ENCODE data around the gene HECW1. TPM values are rescaled to one million over a fixed set of nuclear protein-coding genes. Genes with fewer than 3 reads are reported as not detected.

HECW1 gene
- total and polyA plus RNA-seq, 11 donors = 0.23 TPM; not detected in 10

DNA sequence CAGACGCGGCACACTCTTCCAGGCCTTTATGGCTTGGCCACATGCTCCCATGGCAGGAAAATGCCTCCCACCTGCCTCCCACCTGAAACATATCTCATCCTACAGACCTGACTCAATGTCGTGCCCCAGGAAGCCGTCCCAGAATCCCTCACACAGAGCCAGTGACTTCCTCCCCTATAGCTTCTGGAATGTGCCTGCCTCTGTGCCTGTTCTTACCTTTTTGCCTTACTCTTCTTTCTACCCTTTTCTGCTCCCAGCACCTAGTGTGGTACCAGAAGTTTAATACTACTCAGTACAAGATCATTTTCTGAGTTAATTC is 346.5 kb downstream of the HECW1 start:
- Histone ChIP-seq H3K4me3 (no peak overlapping the region), H3K4me1 (peaks cover 0 to 21% (median 6%) of the 10 kb centered on the region in 12 donors), H3K27ac (no peak overlapping the region), H3K27me3 (no peaks in the 10 kb centered on the region), H3K36me3 (no peaks in the 10 kb centered on the region), H3K9me3 (no peaks in the 10 kb centered on the region)
- DNase-seq (no peak), ATAC-seq (no peak)
- intact Hi-C loops (cut with DNase I) = loop anchor here in 3 of 10 donors (5.0 to 10.0 kb wide), 3 partner anchors 514 to 524 kb away; partner anchors contain the start of genes MRPL32 (in 1 of the 3) and PSMA2 (in 1 of the 3)
- 69 to 77% (median 70%) methylated on average over 4 of the region's 4 CpGs for WGBS, 4 donors
- TF ChIP-seq CTCF (IDR thresholded peaks at IDR 0.05) (no peak), POLR2A (IDR thresholded peaks at IDR 0.05) (no peak)

- H3K4me3 ChIP-seq = no peak overlapping the region
- intact Hi-C loops (cut with DNase I) = loop anchor here in 2 of 10 donors (10.0 kb wide), 1 partner anchor 244 kb away; no protein-coding TSS in a partner anchor
- TF ChIP-seq POLR2A (IDR thresholded peaks at IDR 0.05) = no peak
- no peak for TF ChIP-seq CTCF (IDR thresholded peaks at IDR 0.05)
- WGBS, 4 donors = 74 to 79% (median 77%) methylated on average over 8 of the region's 8 CpGs
- no peaks in the 10 kb centered on the region for H3K9me3 ChIP-seq
- H3K27ac ChIP-seq = peak overlapping the region in 6 of 12 donors; percentile 31 to 66 (median 39)
- peaks cover 0 to 21% (median 4%) of the 10 kb centered on the region in 12 donors for H3K4me1 ChIP-seq
- DNase-seq (no peak), ATAC-seq (peak in 3 of 4 donors; percentile 12 to 30 (median 15))
- no peaks in the 10 kb centered on the region for H3K27me3 ChIP-seq
- no peaks in the 10 kb centered on the region for H3K36me3 ChIP-seq
Measured at GRCh38 chr7:43460733-43461348, 348.4 kb downstream of the HECW1 start.

DNA sequence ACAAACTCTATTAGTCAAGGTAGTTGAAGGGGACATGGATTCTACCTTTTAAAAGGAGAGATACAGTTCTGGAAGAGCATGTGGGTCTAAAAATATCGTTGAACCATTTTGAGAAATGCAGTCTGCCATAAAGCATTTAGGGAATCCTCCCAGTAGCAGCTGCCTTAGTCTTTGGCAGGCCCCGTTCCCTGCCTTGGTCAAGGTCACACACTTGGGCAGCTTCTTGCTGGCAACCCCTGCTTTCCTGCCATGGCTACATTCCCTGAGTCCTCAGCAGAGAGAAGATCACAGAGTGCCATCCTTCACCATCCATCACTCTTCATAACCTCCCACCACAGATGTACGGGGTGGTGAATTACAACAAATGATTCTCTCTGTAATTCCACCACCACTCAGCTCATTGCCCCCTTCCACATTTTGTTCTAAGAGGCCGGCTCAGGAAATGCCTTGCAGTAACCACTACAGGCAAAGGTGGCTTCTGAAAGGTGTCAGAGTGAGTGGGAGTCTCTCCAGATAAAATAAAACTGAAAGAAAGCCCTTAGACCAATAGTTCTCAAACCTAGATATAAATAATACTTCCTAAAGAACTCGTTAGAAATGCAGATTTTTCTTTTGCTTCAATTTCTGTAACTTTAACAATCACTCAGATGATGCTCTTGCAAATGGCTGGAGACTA is 349.0 kb downstream of the HECW1 start:
- Histone ChIP-seq H3K27me3 (no peaks in the 10 kb centered on the region), H3K36me3 (no peaks in the 10 kb centered on the region), H3K4me3 (no peak overlapping the region), H3K9me3 (no peaks in the 10 kb centered on the region), H3K27ac (peak overlapping the region in 6 of 12 donors; percentile 31 to 66 (median 39)), H3K4me1 (peaks cover 0 to 21% (median 4%) of the 10 kb centered on the region in 12 donors)
- no peak for TF ChIP-seq CTCF (IDR thresholded peaks at IDR 0.05)
- no peak for TF ChIP-seq POLR2A (IDR thresholded peaks at IDR 0.05)
- intact Hi-C loops (cut with DNase I) = loop anchor here in 2 of 10 donors (10.0 kb wide), 1 partner anchor 243 kb away; no protein-coding TSS in a partner anchor
- DNase-seq = peak in 3 of 5 donors; percentile 31 to 51 (median 50)
- ATAC-seq = peak; percentile 83 to 92 (median 87)
- 49 to 67% (median 60%) methylated on average over 5 of the region's 5 CpGs for WGBS, 4 donors

GRCh38 chr7:43462836-43463235 is 350.4 kb downstream of the HECW1 start:
- H3K4me1 ChIP-seq = peaks cover 0 to 21% (median 4%) of the 10 kb centered on the region in 12 donors
- no peaks in the 10 kb centered on the region for H3K9me3 ChIP-seq
- TF ChIP-seq POLR2A (IDR thresholded peaks at IDR 0.05) (no peak), CTCF (IDR thresholded peaks at IDR 0.05) (no peak)
- WGBS, 4 donors = 17 to 68% (median 36%) methylated on average over 1 of the region's 1 CpG
- intact Hi-C loops (cut with DNase I) = loop anchor here in 2 of 10 donors (10.0 kb wide), 1 partner anchor 242 kb away; no protein-coding TSS in a partner anchor
- DNase-seq = no peak
- H3K27ac ChIP-seq = no peak overlapping the region
- peak in 1 of 4 donors; percentile 18 for ATAC-seq
- no peak overlapping the region for H3K4me3 ChIP-seq
- H3K36me3 ChIP-seq = no peaks in the 10 kb centered on the region
- no peaks in the 10 kb centered on the region for H3K27me3 ChIP-seq

Data from heart left ventricle (tissue), 16 donors.